Endothelial cell (in vitro differentiated cells): ENCODE results near the gene SMC3. TPM values are rescaled to one million over a fixed set of nuclear protein-coding genes. Genes with fewer than 3 reads are reported as not detected.

Experiments used
- DNase-seq: peaks from one replicate; pipeline ENCODE4 v3.0.0; 2021; ENCODE audit warnings: low spot score
- H3K27ac Mint-ChIP-seq: one replicate; pipeline ENCODE4 v1.8.0; 2021; ENCODE audit warnings: mixed read lengths, inconsistent platforms; ENCODE audit not compliant: unreplicated experiment
- H3K27me3 Mint-ChIP-seq: one replicate; pipeline ENCODE4 v1.8.0; 2021; ENCODE audit warnings: mild to moderate bottlenecking, moderate library complexity, mixed read lengths, inconsistent platforms; ENCODE audit not compliant: unreplicated experiment
- H3K36me3 Mint-ChIP-seq: one replicate; pipeline ENCODE4 v1.8.0; 2021; ENCODE audit warnings: mild to moderate bottlenecking, low read depth, mixed read lengths, inconsistent platforms; ENCODE audit not compliant: unreplicated experiment
- H3K4me1 Mint-ChIP-seq: one replicate; pipeline ENCODE4 v1.8.0; 2021; ENCODE audit warnings: mild to moderate bottlenecking, mixed read lengths, inconsistent platforms; ENCODE audit not compliant: unreplicated experiment
- H3K4me3 Mint-ChIP-seq: one replicate; pipeline ENCODE4 v1.8.0; 2021; ENCODE audit warnings: mild to moderate bottlenecking, mixed read lengths, inconsistent platforms; ENCODE audit not compliant: unreplicated experiment
- H3K9me3 Mint-ChIP-seq: one replicate; pipeline ENCODE4 v1.8.0; 2021; ENCODE audit warnings: mixed read lengths, inconsistent platforms; ENCODE audit not compliant: unreplicated experiment
- total RNA-seq: library from RNA; stranded (reverse); fragmentation: NEBNext Ultra II Directional; extraction: Animal tissue kit (Norgen Biotek cat#: 25700); gene quantifications from one replicate; pipeline ENCODE4 v1.2.1, GENCODE V29; 2021; ENCODE audit not compliant: unreplicated experiment
- TF ChIP-seq, protein P1 (sequence below): fragments of 200-600 bp; sonication (generic); IDR thresholded peaks from one replicate; pipeline ENCODE4 v1.5.0; 2021; ENCODE audit warnings: antibody characterized with exemption; ENCODE audit not compliant: unreplicated experiment

The SMC3 gene
- total RNA-seq, 1 donor from 2014 or later = 36.2 TPM

DNA sequence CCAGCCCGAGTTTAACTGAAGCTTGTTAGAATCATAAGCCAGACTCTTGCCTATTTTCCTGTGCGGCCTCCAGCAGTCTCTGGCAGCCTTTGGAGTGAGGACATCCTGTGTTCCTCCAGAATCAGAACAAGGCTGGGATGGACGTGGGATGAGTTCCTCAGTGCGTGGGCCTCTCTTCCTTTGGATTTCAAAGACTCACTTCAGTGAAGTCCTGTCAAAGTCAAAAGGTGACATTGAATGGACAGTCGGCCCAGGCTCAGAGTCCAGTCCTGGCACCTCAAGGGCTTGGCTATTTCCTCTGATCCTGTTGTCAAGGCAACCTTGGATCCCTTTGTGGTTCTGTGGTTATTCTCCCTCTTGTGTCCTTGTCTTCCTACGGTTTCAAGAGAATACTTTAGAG is 21.4 kb upstream of the SMC3 start:
- Mint-ChIP-seq H3K27ac (no peak overlapping the region), H3K27me3 (peaks cover 2% of the 10 kb centered on the region), H3K9me3 (no peaks in the 10 kb centered on the region), H3K4me1 (peaks cover 21% of the 10 kb centered on the region), H3K4me3 (no peak overlapping the region), H3K36me3 (no peaks in the 10 kb centered on the region)
- no peak for DNase-seq
- TF ChIP-seq, protein P1, sequence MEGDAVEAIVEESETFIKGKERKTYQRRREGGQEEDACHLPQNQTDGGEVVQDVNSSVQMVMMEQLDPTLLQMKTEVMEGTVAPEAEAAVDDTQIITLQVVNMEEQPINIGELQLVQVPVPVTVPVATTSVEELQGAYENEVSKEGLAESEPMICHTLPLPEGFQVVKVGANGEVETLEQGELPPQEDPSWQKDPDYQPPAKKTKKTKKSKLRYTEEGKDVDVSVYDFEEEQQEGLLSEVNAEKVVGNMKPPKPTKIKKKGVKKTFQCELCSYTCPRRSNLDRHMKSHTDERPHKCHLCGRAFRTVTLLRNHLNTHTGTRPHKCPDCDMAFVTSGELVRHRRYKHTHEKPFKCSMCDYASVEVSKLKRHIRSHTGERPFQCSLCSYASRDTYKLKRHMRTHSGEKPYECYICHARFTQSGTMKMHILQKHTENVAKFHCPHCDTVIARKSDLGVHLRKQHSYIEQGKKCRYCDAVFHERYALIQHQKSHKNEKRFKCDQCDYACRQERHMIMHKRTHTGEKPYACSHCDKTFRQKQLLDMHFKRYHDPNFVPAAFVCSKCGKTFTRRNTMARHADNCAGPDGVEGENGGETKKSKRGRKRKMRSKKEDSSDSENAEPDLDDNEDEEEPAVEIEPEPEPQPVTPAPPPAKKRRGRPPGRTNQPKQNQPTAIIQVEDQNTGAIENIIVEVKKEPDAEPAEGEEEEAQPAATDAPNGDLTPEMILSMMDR = no peak

DNA sequence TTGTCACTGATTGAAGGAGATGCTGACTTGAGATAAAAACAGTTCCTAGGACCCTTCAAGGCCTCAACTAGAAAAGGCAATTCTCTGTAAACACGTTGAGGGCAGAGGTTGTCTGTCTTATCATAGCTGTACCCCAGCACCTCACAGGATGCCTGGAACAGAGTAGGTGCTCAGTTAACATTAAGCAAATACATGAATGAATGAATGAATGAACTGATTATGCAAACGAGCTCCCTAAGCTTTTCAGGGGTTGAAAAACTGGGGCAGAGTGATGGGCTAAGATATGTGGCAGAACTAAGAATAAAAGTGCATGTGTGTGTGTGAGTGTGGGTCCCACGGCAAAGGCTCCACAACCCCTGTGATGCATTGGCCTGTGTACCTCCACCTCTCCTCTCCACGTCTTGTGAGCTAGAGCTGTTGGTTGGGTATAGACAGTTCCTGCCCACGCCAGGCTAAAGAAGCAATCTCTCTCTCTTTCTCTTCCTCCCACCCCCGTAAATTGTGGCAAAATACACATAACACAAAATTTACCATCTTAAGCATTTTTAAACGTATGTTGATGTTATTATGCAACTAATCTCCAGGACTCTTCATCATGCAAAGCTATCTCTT is 20.9 kb upstream of the SMC3 start:
- Mint-ChIP-seq H3K27ac (peak overlapping the region; percentile 9), H3K4me1 (peaks cover 21% of the 10 kb centered on the region), H3K36me3 (no peaks in the 10 kb centered on the region), H3K27me3 (peaks cover 2% of the 10 kb centered on the region), H3K9me3 (no peaks in the 10 kb centered on the region), H3K4me3 (no peak overlapping the region)
- TF ChIP-seq, protein P1 = no peak
- no peak for DNase-seq

DNA sequence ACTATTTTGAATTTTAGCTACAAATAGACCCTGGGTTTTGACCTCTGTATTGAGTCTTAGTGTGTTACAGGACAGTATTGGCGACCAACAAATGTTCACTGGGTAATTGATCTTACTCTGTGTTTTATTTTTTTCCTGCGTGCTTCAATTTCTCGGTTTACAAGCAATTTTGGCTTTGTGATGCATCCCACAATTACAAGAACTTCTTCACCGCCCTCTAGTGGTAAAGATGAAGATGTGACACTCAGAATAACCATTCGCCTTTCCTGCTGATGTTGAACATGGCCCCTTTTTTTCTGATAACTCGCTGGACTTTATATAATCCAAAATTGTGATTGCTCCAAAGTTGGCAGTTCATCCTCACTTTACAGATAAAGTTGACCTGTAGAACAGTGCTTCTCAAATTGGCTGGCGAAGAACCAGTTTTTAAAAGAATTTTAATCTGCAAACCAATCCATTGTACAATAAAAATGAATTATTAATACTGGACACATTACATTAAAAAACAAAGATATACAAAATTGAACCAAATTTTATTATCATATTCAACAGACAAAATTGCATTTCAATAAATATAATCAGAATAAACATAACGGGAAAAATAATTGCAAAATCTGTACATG is 20.2 kb upstream of the SMC3 start:
- no peak for DNase-seq
- Mint-ChIP-seq H3K4me1 (peaks cover 21% of the 10 kb centered on the region), H3K9me3 (no peaks in the 10 kb centered on the region), H3K27ac (no peak overlapping the region), H3K36me3 (no peaks in the 10 kb centered on the region), H3K4me3 (no peak overlapping the region), H3K27me3 (peaks cover 2% of the 10 kb centered on the region)
- TF ChIP-seq, protein P1 = peak; percentile 85

DNA sequence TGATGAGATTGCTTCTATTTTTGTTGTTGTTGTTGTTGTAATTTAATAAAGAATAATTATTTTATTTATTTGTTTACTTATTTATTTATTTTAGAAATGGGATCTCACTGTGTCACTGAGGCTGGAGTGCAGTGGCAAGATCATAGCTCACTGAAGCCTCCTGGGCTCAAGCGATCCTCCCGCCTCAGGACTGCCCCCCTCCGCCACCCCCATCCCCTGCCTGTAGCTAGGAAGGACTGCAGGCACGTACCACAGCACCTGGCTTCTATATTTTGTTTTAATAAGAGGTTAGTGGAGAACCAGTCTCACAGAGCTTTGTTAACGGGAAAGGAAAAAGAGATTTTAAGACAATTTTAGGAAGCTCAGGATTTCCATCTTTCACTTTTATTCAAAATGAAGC is 19.5 kb upstream of the SMC3 start:
- H3K36me3 Mint-ChIP-seq = no peaks in the 10 kb centered on the region
- TF ChIP-seq, protein P1 = no peak

DNA sequence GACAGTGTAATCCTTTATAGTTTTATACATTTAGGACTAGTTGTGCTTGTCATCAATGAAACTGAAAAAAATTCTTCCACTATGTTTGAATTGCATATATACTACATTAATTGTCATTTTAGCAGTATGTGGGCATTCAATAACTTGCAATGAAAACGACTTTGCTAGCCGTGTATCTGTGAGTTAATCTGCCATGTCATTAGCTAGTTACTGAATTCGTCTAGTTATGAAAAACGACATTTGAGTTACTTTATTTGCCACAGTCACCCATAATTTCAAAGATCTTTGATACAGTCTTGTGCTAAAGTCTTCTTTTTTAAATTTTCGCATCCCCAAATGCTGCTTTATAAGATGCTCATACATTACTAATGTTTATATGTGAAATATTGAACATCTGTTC is 18.3 kb upstream of the SMC3 start:
- Mint-ChIP-seq H3K4me1 (peaks cover 8% of the 10 kb centered on the region), H3K27ac (no peak overlapping the region), H3K27me3 (no peaks in the 10 kb centered on the region), H3K36me3 (no peaks in the 10 kb centered on the region), H3K9me3 (no peaks in the 10 kb centered on the region), H3K4me3 (no peak overlapping the region)
- TF ChIP-seq, protein P1 = no peak
- no peak for DNase-seq

More for the DNA sequence above, 19.5 kb upstream of the SMC3 start:
- DNase-seq = no peak
- peaks cover 2% of the 10 kb centered on the region for H3K27me3 Mint-ChIP-seq
- H3K9me3 Mint-ChIP-seq = no peaks in the 10 kb centered on the region
- H3K4me3 Mint-ChIP-seq = no peak overlapping the region
- no peak overlapping the region for H3K27ac Mint-ChIP-seq
- H3K4me1 Mint-ChIP-seq = peaks cover 19% of the 10 kb centered on the region
